Mesendoderm (in vitro differentiated cells): ENCODE results near the gene C1S.
"Not testable (repeated sequence)": the region's sequence is repeated elsewhere in the genome, so short reads cannot be mapped to it uniquely, and the experiment has no call there.

ENCODE experiments used
- DNase-seq: peaks from one replicate; pipeline ENCODE4 v3.0.0; 2013
- H2AK5ac ChIP-seq: 2 replicates; pipeline ENCODE4 v1.6.1; 2013; ENCODE audit warnings: low read length, inconsistent platforms
- H2BK120ac ChIP-seq: 2 replicates; pipeline ENCODE4 v1.6.1; 2013; ENCODE audit warnings: low read depth, mild to moderate bottlenecking, low read length, moderate library complexity, mixed read lengths
- H2BK15ac ChIP-seq: replicated peaks from 2 replicates; pipeline ENCODE4 v1.6.1; 2013; ENCODE audit warnings: low read depth, mild to moderate bottlenecking, moderate library complexity
- H2BK5ac ChIP-seq: 2 replicates; pipeline ENCODE4 v1.6.1; 2013; ENCODE audit warnings: low read length, inconsistent platforms
- H3K18ac ChIP-seq: 2 replicates; pipeline ENCODE4 v1.6.1; 2013; ENCODE audit warnings: mild to moderate bottlenecking, low read length, mixed read lengths
- H3K23ac ChIP-seq: one replicate; pipeline ENCODE4 v1.6.1; 2013; ENCODE audit warnings: low read length
- H3K27ac ChIP-seq: 2 replicates; pipeline ENCODE4 v1.5.1; 2013; ENCODE audit warnings: low read depth, mild to moderate bottlenecking, inconsistent platforms, low read length, moderate library complexity
- H3K27me3 ChIP-seq: 2 replicates; pipeline ENCODE4 v1.6.1; 2013; ENCODE audit warnings: low read length, control low read depth, mild to moderate bottlenecking, inconsistent platforms; ENCODE audit not compliant: insufficient read depth, poor library complexity
- H3K36me3 ChIP-seq: 2 replicates; pipeline ENCODE4 v1.6.1; 2013; ENCODE audit warnings: low read length, inconsistent platforms; ENCODE audit not compliant: control insufficient read depth, insufficient read depth
- H3K4ac ChIP-seq: one replicate; pipeline ENCODE4 v1.6.1; 2013; ENCODE audit warnings: low read depth, mild to moderate bottlenecking, low read length, moderate library complexity
- H3K4me1 ChIP-seq: 2 replicates; pipeline ENCODE4 v1.6.1; 2013; ENCODE audit warnings: low read depth, low read length, inconsistent platforms; ENCODE audit not compliant: control insufficient read depth
- H3K4me2 ChIP-seq: 2 replicates; pipeline ENCODE4 v1.6.1; 2013; ENCODE audit warnings: low read length
- H3K4me3 ChIP-seq: 2 replicates; pipeline ENCODE4 v1.5.1; 2013; ENCODE audit warnings: mild to moderate bottlenecking, low read length
- H3K56ac ChIP-seq: one replicate; pipeline ENCODE4 v1.6.1; 2013; ENCODE audit warnings: low read length
- H3K79me1 ChIP-seq: 2 replicates; pipeline ENCODE4 v1.6.1; 2013; ENCODE audit warnings: low read length, inconsistent platforms
- H3K79me2 ChIP-seq: 2 replicates; pipeline ENCODE4 v1.6.1; 2013; ENCODE audit warnings: mild to moderate bottlenecking, low read length; ENCODE audit not compliant: control insufficient read depth, insufficient read depth
- H3K9ac ChIP-seq: 2 replicates; pipeline ENCODE4 v1.6.1; 2013; ENCODE audit warnings: low read length, inconsistent platforms
- H4K5ac ChIP-seq: one replicate; pipeline ENCODE4 v1.6.1; 2013; ENCODE audit warnings: low read length
- H4K8ac ChIP-seq: one replicate; pipeline ENCODE4 v1.6.1; 2013; ENCODE audit warnings: low read depth, mild to moderate bottlenecking, control low read depth, low read length, moderate library complexity
- WGBS: extraction: QIAGEN DNeasy Blood & Tissue Kit; methylation state at CpG from one replicate; pipeline ENCODE4 v1.1.7; 2013; ENCODE audit warnings: low lambda C conversion rate, missing lambda C conversion rate; ENCODE audit not compliant: insufficient coverage; ENCODE audit errors: extremely low coverage; 5-methylcytosine and 5-hydroxymethylcytosine counted together

C1S gene

GRCh38 chr12:7037411-7037810, 23.1 kb upstream of the C1S start:
- WGBS, result no CpG with 5 or more reads among the region's 32 CpGs
- not testable (repeated sequence) for H3K4me1 ChIP-seq, H3K56ac ChIP-seq, H3K9ac ChIP-seq, H4K5ac ChIP-seq, H2BK15ac ChIP-seq, H3K79me1 ChIP-seq, H3K23ac ChIP-seq, H3K36me3 ChIP-seq, DNase-seq, H3K18ac ChIP-seq, H3K79me2 ChIP-seq, H3K27me3 ChIP-seq, H3K4ac ChIP-seq, H2BK5ac ChIP-seq, H3K4me2 ChIP-seq, H2AK5ac ChIP-seq, H3K4me3 ChIP-seq, H3K27ac ChIP-seq, H2BK120ac ChIP-seq, H4K8ac ChIP-seq

GRCh38 chr12:7038591-7038990, 21.9 kb upstream of the C1S start:
- no peaks in the 10 kb centered on the region for H3K27me3 ChIP-seq
- no peak overlapping the region for H2BK5ac ChIP-seq
- H3K4ac ChIP-seq, result no peak overlapping the region
- no peak overlapping the region for H2BK120ac ChIP-seq
- WGBS, result no CpG with 5 or more reads among the region's 22 CpGs
- no peak overlapping the region for H3K27ac ChIP-seq
- H3K9ac ChIP-seq, result no peak overlapping the region
- H3K4me1 ChIP-seq, result no peaks in the 10 kb centered on the region
- H4K8ac ChIP-seq, result no peak overlapping the region
- H3K23ac ChIP-seq, result no peak overlapping the region
- no peaks in the 10 kb centered on the region for H3K36me3 ChIP-seq
- no peak overlapping the region for H3K56ac ChIP-seq
- H3K4me3 ChIP-seq, result no peak overlapping the region
- H3K79me1 ChIP-seq, result no peaks in the 10 kb centered on the region
- DNase-seq, result no peak
- H4K5ac ChIP-seq, result no peak overlapping the region
- no peak overlapping the region for H3K18ac ChIP-seq
- no peak overlapping the region for H2BK15ac ChIP-seq
- H2AK5ac ChIP-seq, result no peak overlapping the region
- H3K4me2 ChIP-seq, result no peak overlapping the region
- H3K79me2 ChIP-seq, result no peaks in the 10 kb centered on the region

- Histone ChIP-seq H3K4ac (no peak overlapping the region), H4K8ac (no peak overlapping the region), H3K79me2 (no peaks in the 10 kb centered on the region), H2BK5ac (no peak overlapping the region), H3K4me3 (no peak overlapping the region), H4K5ac (no peak overlapping the region), H3K18ac (no peak overlapping the region), H2BK120ac (no peak overlapping the region), H3K56ac (no peak overlapping the region), H2BK15ac (no peak overlapping the region), H3K23ac (no peak overlapping the region), H2AK5ac (no peak overlapping the region), H3K27ac (no peak overlapping the region), H3K4me2 (no peak overlapping the region), H3K9ac (no peak overlapping the region), H3K79me1 (no peaks in the 10 kb centered on the region), H3K36me3 (no peaks in the 10 kb centered on the region), H3K4me1 (no peaks in the 10 kb centered on the region), H3K27me3 (no peaks in the 10 kb centered on the region)
- no CpG with 5 or more reads among the region's 10 CpGs for WGBS
- DNase-seq, result no peak
These were observed 21.1 kb upstream of the C1S start for GRCh38 chr12:7039403-7039802.

GRCh38 chr12:7042842-7043241, 17.7 kb upstream of the C1S start:
- no CpG with 5 or more reads among the region's 6 CpGs for WGBS

GRCh38 chr12:7045913-7046312, 14.6 kb upstream of the C1S start:
- Histone ChIP-seq H3K27me3 (no peaks in the 10 kb centered on the region), H3K79me2 (no peaks in the 10 kb centered on the region), H3K18ac (no peak overlapping the region), H4K5ac (no peak overlapping the region), H4K8ac (no peak overlapping the region), H3K4me1 (no peaks in the 10 kb centered on the region), H3K9ac (no peak overlapping the region), H3K4me2 (no peak overlapping the region), H3K56ac (no peak overlapping the region), H2BK5ac (no peak overlapping the region), H3K36me3 (no peaks in the 10 kb centered on the region), H2BK120ac (no peak overlapping the region), H2AK5ac (no peak overlapping the region), H3K79me1 (no peaks in the 10 kb centered on the region), H3K4ac (no peak overlapping the region), H2BK15ac (no peak overlapping the region), H3K4me3 (no peak overlapping the region), H3K23ac (no peak overlapping the region), H3K27ac (no peak overlapping the region)
- WGBS, result no CpG with 5 or more reads among the region's 9 CpGs
- no peak for DNase-seq

More at GRCh38 chr12:7042842-7043241, 17.7 kb upstream of the C1S start:
- H3K9ac ChIP-seq, result no peak overlapping the region
- H2BK15ac ChIP-seq, result no peak overlapping the region
- H3K36me3 ChIP-seq, result no peaks in the 10 kb centered on the region
- no peak overlapping the region for H3K4me3 ChIP-seq
- H3K23ac ChIP-seq, result no peak overlapping the region
- H3K79me1 ChIP-seq, result no peaks in the 10 kb centered on the region
- no peak overlapping the region for H4K8ac ChIP-seq
- H3K18ac ChIP-seq, result no peak overlapping the region
- no peak overlapping the region for H3K27ac ChIP-seq
- H3K56ac ChIP-seq, result no peak overlapping the region
- H3K4me2 ChIP-seq, result no peak overlapping the region
- no peak overlapping the region for H2BK120ac ChIP-seq
- no peaks in the 10 kb centered on the region for H3K4me1 ChIP-seq
- no peak overlapping the region for H3K4ac ChIP-seq
- no peak overlapping the region for H2BK5ac ChIP-seq
- H3K79me2 ChIP-seq, result no peaks in the 10 kb centered on the region
- DNase-seq, result peak; percentile 61
- H3K27me3 ChIP-seq, result no peaks in the 10 kb centered on the region
- no peak overlapping the region for H4K5ac ChIP-seq
- H2AK5ac ChIP-seq, result no peak overlapping the region

GRCh38 chr12:7046383-7047105, 14.0 kb upstream of the C1S start:
- Histone ChIP-seq H2BK5ac (no peak overlapping the region), H3K4me2 (no peak overlapping the region), H3K9ac (no peak overlapping the region), H3K56ac (no peak overlapping the region), H3K27me3 (no peaks in the 10 kb centered on the region), H3K4me1 (no peaks in the 10 kb centered on the region), H3K27ac (no peak overlapping the region), H4K5ac (no peak overlapping the region), H3K4me3 (no peak overlapping the region), H2BK120ac (no peak overlapping the region), H4K8ac (no peak overlapping the region), H2BK15ac (no peak overlapping the region), H3K79me1 (no peaks in the 10 kb centered on the region), H3K4ac (no peak overlapping the region), H3K23ac (no peak overlapping the region), H2AK5ac (no peak overlapping the region), H3K18ac (no peak overlapping the region), H3K79me2 (no peaks in the 10 kb centered on the region), H3K36me3 (no peaks in the 10 kb centered on the region)
- WGBS, result no CpG with 5 or more reads among the region's 5 CpGs
- no peak for DNase-seq
